Endothelial cell of umbilical vein (primary cell): ENCODE measurements around the gene PLCH1. TPM values are rescaled to one million over a fixed set of nuclear protein-coding genes. Genes with fewer than 3 reads are reported as not detected.

Source experiments
- BruUV-seq: library from RNA; stranded (reverse); fragments of 400-500 nt; replicated peaks from 2 replicates; lab custom pipeline; 2021; lab: Mats Ljungman, UMichigan
- CTCF ChIA-PET: fragments of 300-600, 350-600 bp; sonication (Branson Sonifier 250); formaldehyde crosslinking; loops from one replicate; lab custom pipeline; 2021; ENCODE audit warnings: antibody characterized with exemption, inconsistent platforms; lab: Charles Lee
- POLR2A ChIA-PET: fragments of 300-600, 350-600 bp; sonication (Branson Sonifier 250); formaldehyde crosslinking; loops from one replicate; lab custom pipeline; 2021; ENCODE audit warnings: antibody characterized with exemption, inconsistent platforms; lab: Charles Lee
- DNase-seq: peaks from one replicate; pipeline ENCODE4 v3.0.0-alpha.2; 2011; ENCODE audit warnings: low read depth, low spot score
- FAIRE-seq: peaks from 2 replicates; lab custom pipeline; 2011; peaks lifted over from hg19 to GRCh38; lab: Jason Lieb, UNC
- H2AFZ ChIP-seq: 2 replicates; pipeline ENCODE4 v1.6.0; 2012; ENCODE audit warnings: low read depth, low read length, control low read depth, inconsistent platforms
- H3K27ac ChIP-seq: 2 replicates; pipeline ENCODE4 v1.5.1; 2011; ENCODE audit warnings: low read depth, mild to moderate bottlenecking, control low read depth, low read length, moderate library complexity; ENCODE audit not compliant: insufficient read depth
- H3K27me3 ChIP-seq, 2 experiments: 2 replicates each; pipeline versions ENCODE4 v1.6.0 to v1.6.1; 2011; ENCODE audit warnings: low read length in 2 of 2, mixed read lengths in 1 of 2; ENCODE audit not compliant: control insufficient read depth in 2 of 2, insufficient read depth in 2 of 2
- H3K36me3 ChIP-seq, 2 experiments: 2 replicates in 1 of 2; 3 replicates in 1 of 2; pipeline ENCODE4 v1.5.1; 2011; ENCODE audit warnings: low read length in 2 of 2, mild to moderate bottlenecking in 1 of 2, moderate library complexity in 1 of 2; ENCODE audit not compliant: control insufficient read depth in 2 of 2, insufficient read depth in 2 of 2; ENCODE audit errors: extremely low read depth in 1 of 2
- H3K4me1 ChIP-seq: 3 replicates; pipeline ENCODE4 v1.5.1; 2011; ENCODE audit warnings: mild to moderate bottlenecking, low read length; ENCODE audit not compliant: control insufficient read depth, insufficient read depth; ENCODE audit errors: extremely low read depth
- H3K4me2 ChIP-seq: 2 replicates; pipeline ENCODE4 v1.6.1; 2011; ENCODE audit warnings: low read length, control low read depth, mixed read lengths; ENCODE audit not compliant: insufficient read depth
- H3K4me3 ChIP-seq, 3 experiments: fragments of 200-600 bp in 1 of 3; sonication (generic), shearing (Covaris generic) in 1 of 3; replicated peaks in 1 of 3; 2 replicates each; pipeline ENCODE4 v1.5.1; 2011 to 2016; ENCODE audit warnings: control low read depth in 3 of 3, low read length in 3 of 3, mild to moderate bottlenecking in 2 of 3, inconsistent platforms in 1 of 3, low read depth in 1 of 3, moderate library complexity in 1 of 3; ENCODE audit not compliant: insufficient read depth in 1 of 3
- H3K79me2 ChIP-seq: 2 replicates; pipeline ENCODE4 v1.6.0; 2012; ENCODE audit warnings: low read length, inconsistent platforms; ENCODE audit not compliant: control insufficient read depth, insufficient read depth
- H3K9ac ChIP-seq: replicated peaks from 2 replicates; pipeline ENCODE3; 2011; ENCODE audit warnings: low read length, control low read depth; ENCODE audit not compliant: insufficient read depth; ENCODE audit errors: extremely low read depth
- H3K9me1 ChIP-seq: replicated peaks from 3 replicates; pipeline ENCODE4 v1.6.0; 2011; ENCODE audit warnings: mild to moderate bottlenecking, low read length; ENCODE audit not compliant: control insufficient read depth, insufficient read depth; ENCODE audit errors: extremely low read depth
- H3K9me3 ChIP-seq: replicated peaks from 2 replicates; pipeline ENCODE4 v1.5.1; 2012; ENCODE audit warnings: low read length, inconsistent platforms; ENCODE audit not compliant: control insufficient read depth, insufficient read depth
- H4K20me1 ChIP-seq: replicated peaks from 2 replicates; pipeline ENCODE3; 2011; ENCODE audit warnings: mild to moderate bottlenecking, low read length; ENCODE audit not compliant: control insufficient read depth, insufficient read depth; ENCODE audit errors: extremely low read depth
- EZH2 ChIP-seq: IDR thresholded peaks from 2 replicates; pipeline ENCODE4 v1.6.1; 2012; ENCODE audit warnings: borderline replicate concordance, low read depth, mild to moderate bottlenecking, moderate library complexity, low read length, inconsistent platforms; ENCODE audit not compliant: severe bottlenecking
- GATA2 ChIP-seq: IDR thresholded peaks from 2 replicates; pipeline ENCODE4 v1.7.0; 2011; ENCODE audit warnings: low read depth, mild to moderate bottlenecking, moderate library complexity, mixed read lengths, low read length; ENCODE audit not compliant: insufficient read length, insufficient read depth
- JUN ChIP-seq: IDR thresholded peaks from 2 replicates; pipeline ENCODE4 v1.6.1; 2011; ENCODE audit warnings: borderline replicate concordance, low read depth; ENCODE audit not compliant: insufficient read length, insufficient read depth
- MYC ChIP-seq: IDR thresholded peaks from one replicate; pipeline ENCODE4 v1.6.1; 2011; ENCODE audit warnings: mild to moderate bottlenecking, low read depth, low read length
- POLR2AphosphoS5 ChIP-seq: IDR thresholded peaks from 2 replicates; pipeline ENCODE4 v1.6.1; 2012; ENCODE audit warnings: low read depth, mild to moderate bottlenecking, control low read depth, low read length, moderate library complexity; ENCODE audit not compliant: insufficient read depth
- dilution Hi-C: fragments of 300-500 bp; cut with MboI; formaldehyde crosslinking; loops from one replicate; pipeline ENCODE4 v1.15.0; 2019; ENCODE audit warnings: low sequenced_read_pairs; ENCODE audit not compliant: extremely low pct_ligation_motif_present
- intact Hi-C: fragments of 100-400 bp; cut with micrococcal nuclease; formaldehyde crosslinking; loops from one replicate; pipeline ENCODE4 v1.10.0; 2022
- polyA plus RNA-seq, 4 experiments: library from polyadenylated mRNA; depleted of rRNA in 3 of 4; stranded (reverse) in 3 of 4; unstranded in 1 of 4; fragments of >200 nt; gene quantifications; 2 replicates each; pipeline versions ENCODE4 v1.2.1 to v1.2.3, GENCODE V29; 2011 to 2012; ENCODE audit warnings: missing spikeins in 1 of 4
- total RNA-seq: library from RNA; stranded (reverse); gene quantifications from 2 replicates; pipeline ENCODE4 v1.2.3, GENCODE V29; 2021

PLCH1 gene
- total and polyA plus RNA-seq, 2 donors (not counting 3 experiments of a cell fraction or from before 2014, with no cell fraction given), result 0.03 TPM; not detected in 1

DNA sequence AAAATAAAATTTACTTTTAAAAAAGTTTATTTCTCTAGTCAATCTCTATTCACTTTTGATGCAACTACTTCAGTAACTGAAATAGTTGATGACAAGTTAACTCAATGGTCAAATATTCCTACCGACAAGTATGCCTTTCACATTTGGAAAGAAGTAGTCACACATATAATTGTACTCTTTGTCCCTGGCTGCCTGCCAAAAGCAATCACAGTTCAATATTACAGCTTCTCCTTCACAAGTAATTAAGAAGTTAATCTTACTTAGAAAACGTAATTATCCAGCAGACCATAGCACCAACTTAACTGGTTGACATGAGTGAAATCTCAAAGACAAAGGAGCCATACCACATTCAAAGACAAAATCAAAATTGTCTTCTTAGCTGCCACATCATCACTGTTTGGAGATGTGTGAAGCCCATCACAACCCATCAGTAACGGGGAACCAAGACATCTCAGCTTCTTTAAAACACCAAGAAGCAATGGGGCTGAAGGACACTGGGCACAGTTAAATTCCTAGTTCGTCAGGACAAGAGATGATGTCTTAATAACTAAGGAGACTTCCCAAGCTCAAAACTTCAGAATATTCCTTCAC is 86.1 kb downstream of the PLCH1 start:
- H3K9me3 ChIP-seq, result no peaks in the 10 kb centered on the region
- no peaks in the 10 kb centered on the region for H3K4me1 ChIP-seq
- H3K9me1 ChIP-seq, result no peaks in the 10 kb centered on the region
- dilution Hi-C loops, result no loop called here
- intact Hi-C loops, result no loop called here
- H3K79me2 ChIP-seq, result no peaks in the 10 kb centered on the region
- H3K27me3 ChIP-seq, result no peaks in the 10 kb centered on the region
- no peaks in the 10 kb centered on the region for H3K36me3 ChIP-seq
- TF ChIP-seq EZH2 (no peak), MYC (no peak)
- CTCF ChIA-PET, result no interaction called here
- DNase-seq, result no peak
- H3K4me3 ChIP-seq, result no peak overlapping the region
- POLR2A ChIA-PET, result no interaction called here
- no peak overlapping the region for H3K9ac ChIP-seq
- FAIRE-seq, result no peak
- H2AFZ ChIP-seq, result no peak overlapping the region
- no peak overlapping the region for H3K4me2 ChIP-seq
- no TSS peak for BruUV-seq
- no peak overlapping the region for H3K27ac ChIP-seq
- no peaks in the 10 kb centered on the region for H4K20me1 ChIP-seq

DNA sequence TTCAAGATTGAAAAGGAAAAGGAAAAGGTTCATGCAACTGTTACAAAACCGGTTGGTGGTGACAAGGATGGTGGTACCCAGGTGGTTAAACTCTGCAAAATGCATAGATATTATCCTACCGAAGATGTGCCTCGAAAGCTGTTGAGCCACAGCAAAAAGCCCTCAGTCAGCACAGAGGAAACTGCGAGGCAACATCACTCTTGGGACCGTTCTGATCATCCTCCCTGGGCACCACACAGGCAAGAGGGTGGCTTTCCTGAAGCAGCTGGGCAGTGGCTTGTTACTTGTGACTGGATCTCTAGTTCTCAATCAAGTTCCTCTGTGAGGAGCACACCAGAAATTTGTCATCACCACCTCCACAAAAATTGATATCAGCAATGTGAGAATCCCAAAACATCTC is 86.9 kb downstream of the PLCH1 start:
- Histone ChIP-seq H3K27me3 (no peaks in the 10 kb centered on the region), H4K20me1 (no peaks in the 10 kb centered on the region), H3K4me1 (no peaks in the 10 kb centered on the region), H3K9ac (no peak overlapping the region), H3K4me2 (no peak overlapping the region), H3K27ac (no peak overlapping the region), H3K9me1 (no peaks in the 10 kb centered on the region), H3K4me3 (no peak overlapping the region), H3K36me3 (no peaks in the 10 kb centered on the region), H2AFZ (no peak overlapping the region), H3K9me3 (no peaks in the 10 kb centered on the region), H3K79me2 (no peaks in the 10 kb centered on the region)
- TF ChIP-seq JUN (no peak), MYC (no peak), POLR2AphosphoS5 (no peak), GATA2 (no peak), EZH2 (no peak)
- FAIRE-seq (no peak), DNase-seq (no peak)
- dilution Hi-C loops, result no loop called here
- CTCF ChIA-PET, result interaction anchor here (1.1 kb wide), 1 partner anchor 9 kb away, joined by 3 read pairs; no protein-coding TSS in a partner anchor
- BruUV-seq, result no TSS peak
- POLR2A ChIA-PET, result no interaction called here
- intact Hi-C loops, result no loop called here
